Measurements from ENCODE around the gene ABCE1. TPM values are rescaled to one million over a fixed set of nuclear protein-coding genes. Genes with fewer than 3 reads are reported as not detected.

ABCE1 gene
- total RNA-seq, 1 donor, result 144 TPM

- DNase-seq (ENCODE audit: low read depth), result peak; percentile 23
- peak overlapping the region; percentile 91 for H3K4me3 ChIP-seq (ENCODE audit: low read depth, low read length)
- TF ChIP-seq, protein P1, sequence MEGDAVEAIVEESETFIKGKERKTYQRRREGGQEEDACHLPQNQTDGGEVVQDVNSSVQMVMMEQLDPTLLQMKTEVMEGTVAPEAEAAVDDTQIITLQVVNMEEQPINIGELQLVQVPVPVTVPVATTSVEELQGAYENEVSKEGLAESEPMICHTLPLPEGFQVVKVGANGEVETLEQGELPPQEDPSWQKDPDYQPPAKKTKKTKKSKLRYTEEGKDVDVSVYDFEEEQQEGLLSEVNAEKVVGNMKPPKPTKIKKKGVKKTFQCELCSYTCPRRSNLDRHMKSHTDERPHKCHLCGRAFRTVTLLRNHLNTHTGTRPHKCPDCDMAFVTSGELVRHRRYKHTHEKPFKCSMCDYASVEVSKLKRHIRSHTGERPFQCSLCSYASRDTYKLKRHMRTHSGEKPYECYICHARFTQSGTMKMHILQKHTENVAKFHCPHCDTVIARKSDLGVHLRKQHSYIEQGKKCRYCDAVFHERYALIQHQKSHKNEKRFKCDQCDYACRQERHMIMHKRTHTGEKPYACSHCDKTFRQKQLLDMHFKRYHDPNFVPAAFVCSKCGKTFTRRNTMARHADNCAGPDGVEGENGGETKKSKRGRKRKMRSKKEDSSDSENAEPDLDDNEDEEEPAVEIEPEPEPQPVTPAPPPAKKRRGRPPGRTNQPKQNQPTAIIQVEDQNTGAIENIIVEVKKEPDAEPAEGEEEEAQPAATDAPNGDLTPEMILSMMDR (IDR thresholded peaks at IDR 0.05; ENCODE audit: insufficient read depth, low read length), result no peak
These were observed 1.5 kb downstream of the ABCE1 start for GRCh38 chr4:145099653-145100052.

DNA sequence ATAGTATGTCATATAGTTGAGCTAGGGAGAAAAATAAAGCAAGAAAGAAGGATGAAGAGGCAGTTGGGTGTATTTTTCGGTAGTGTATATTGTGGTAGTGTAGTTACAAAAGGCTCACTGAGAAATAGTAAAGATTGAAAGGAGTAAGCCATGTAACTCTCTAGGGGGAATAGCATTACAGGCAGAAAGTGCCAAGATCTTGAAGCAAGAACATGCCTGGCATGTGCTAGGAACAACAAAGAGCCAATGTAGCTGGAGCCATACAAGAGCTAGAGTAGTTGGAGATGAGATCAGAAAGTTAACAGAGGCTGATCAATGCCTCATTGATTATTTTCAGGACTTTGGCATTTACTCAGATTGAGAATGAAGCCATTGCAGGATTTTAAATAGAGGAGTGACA lies 3.0 kb downstream of the ABCE1 start:
- peak; percentile 22 for DNase-seq (ENCODE audit: low read depth)
- TF ChIP-seq, protein P1 (IDR thresholded peaks at IDR 0.05; ENCODE audit: insufficient read depth, low read length), result no peak
- H3K4me3 ChIP-seq (ENCODE audit: low read depth, low read length), result no peak overlapping the region

DNA sequence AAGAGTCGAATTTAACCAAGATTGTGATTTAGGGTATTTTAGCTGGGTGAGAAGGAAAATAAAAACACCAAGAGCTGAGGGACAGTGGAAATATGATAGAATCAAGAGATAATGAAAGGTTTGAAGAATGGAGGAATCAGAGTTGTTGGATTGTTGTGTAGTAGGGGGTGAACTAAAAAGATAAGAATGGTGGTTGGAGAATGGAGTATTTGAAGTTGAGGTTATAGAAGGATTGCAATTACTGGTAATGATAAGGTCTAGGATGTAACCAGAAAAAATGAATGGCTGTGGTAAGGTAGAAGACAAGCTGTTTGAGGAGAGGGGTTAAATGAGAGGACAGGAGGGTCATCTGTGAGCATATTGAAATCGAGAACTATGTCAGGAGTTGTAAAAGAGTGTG lies 4.5 kb downstream of the ABCE1 start:
- TF ChIP-seq, protein P1 (IDR thresholded peaks at IDR 0.05; ENCODE audit: insufficient read depth, low read length), result no peak
- H3K4me3 ChIP-seq (ENCODE audit: low read depth, low read length), result no peak overlapping the region
- no peak for DNase-seq (ENCODE audit: low read depth)

GRCh38 chr4:145103496-145103895 lies 5.4 kb downstream of the ABCE1 start:
- TF ChIP-seq, protein P1 (IDR thresholded peaks at IDR 0.05; ENCODE audit: insufficient read depth, low read length), result no peak
- no peak overlapping the region for H3K4me3 ChIP-seq (ENCODE audit: low read depth, low read length)
- DNase-seq (ENCODE audit: low read depth), result no peak

GRCh38 chr4:145107126-145107525 lies 9.0 kb downstream of the ABCE1 start:
- no peak overlapping the region for H3K4me3 ChIP-seq (ENCODE audit: low read depth, low read length)
- no peak for DNase-seq (ENCODE audit: low read depth)
- TF ChIP-seq, protein P1 (IDR thresholded peaks at IDR 0.05; ENCODE audit: insufficient read depth, low read length), result no peak

DNA sequence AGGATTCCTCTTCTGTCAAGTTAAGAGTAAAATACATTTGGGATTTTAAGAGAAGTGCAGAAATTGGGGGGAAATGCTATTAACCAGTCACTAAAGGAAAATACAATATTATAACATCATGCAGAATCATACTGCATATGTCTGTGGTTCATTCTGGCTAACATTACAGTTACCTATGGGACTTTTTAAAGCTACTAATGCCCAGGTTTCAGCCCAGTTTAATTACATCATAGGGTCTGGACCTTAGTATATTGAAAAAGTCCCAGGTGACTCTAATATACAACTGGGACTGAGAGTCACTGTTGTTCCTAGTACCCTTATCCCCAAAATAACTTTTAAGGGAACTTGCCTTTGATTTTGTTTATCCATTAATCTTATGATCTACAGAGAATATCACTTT lies 10.0 kb downstream of the ABCE1 start:
- TF ChIP-seq, protein P1 (IDR thresholded peaks at IDR 0.05; ENCODE audit: insufficient read depth, low read length), result no peak
- DNase-seq (ENCODE audit: low read depth), result no peak
- no peak overlapping the region for H3K4me3 ChIP-seq (ENCODE audit: low read depth, low read length)

GRCh38 chr4:145125396-145125795 lies 27.3 kb downstream of the ABCE1 start:
- TF ChIP-seq, protein P1 (IDR thresholded peaks at IDR 0.05; ENCODE audit: insufficient read depth, low read length), result no peak

More at GRCh38 chr4:145125396-145125795, 27.3 kb downstream of the ABCE1 start:
- no peak for DNase-seq (ENCODE audit: low read depth)
- H3K4me3 ChIP-seq (ENCODE audit: low read depth, low read length), result no peak overlapping the region
